ENCODE data around the gene MSX1.
"Not testable (repeated sequence)": the region's sequence is repeated elsewhere in the genome, so short reads cannot be mapped to it uniquely, and the experiment has no call there.

MSX1 gene

GRCh38 chr4:4859325-4859798, at the start of gene MSX1:
MSX1 (plus strand) TSS chr4:4859665; CDS start chr4:4859900, 235 bp downstream.
- DNase-seq (ENCODE audit: low read depth) = peak; percentile 92

GRCh38 chr4:4810092-4810774, 49.2 kb upstream of the MSX1 start:
- DNase-seq (ENCODE audit: low read depth) = no peak

DNA sequence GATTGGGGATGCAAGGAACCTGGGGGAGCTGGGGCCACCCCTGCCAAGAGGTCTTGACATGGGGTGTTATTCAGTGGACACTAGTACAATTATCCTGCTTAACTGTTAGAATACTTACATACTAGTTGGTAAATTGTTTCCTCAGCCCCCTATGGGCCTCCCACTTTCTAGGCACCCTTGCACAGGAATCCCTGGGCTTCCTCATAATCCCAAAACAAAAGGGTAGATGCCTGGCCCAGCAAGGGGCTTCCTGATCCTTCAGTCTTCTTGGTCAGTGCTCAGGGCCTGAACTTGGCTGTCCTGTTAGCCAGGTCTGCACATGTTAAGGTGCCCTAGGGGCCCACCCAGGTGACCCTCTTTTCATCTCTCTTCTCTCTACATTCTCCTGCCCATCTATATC, 48.7 kb upstream of the MSX1 start:
- no peak for DNase-seq (ENCODE audit: low read depth)

GRCh38 chr4:4812145-4812794, 47.2 kb upstream of the MSX1 start:
- no peak for DNase-seq (ENCODE audit: low read depth)

- DNase-seq (ENCODE audit: low read depth) = no peak
Observed at GRCh38 chr4:4818415-4819212, 40.9 kb upstream of the MSX1 start.

DNA sequence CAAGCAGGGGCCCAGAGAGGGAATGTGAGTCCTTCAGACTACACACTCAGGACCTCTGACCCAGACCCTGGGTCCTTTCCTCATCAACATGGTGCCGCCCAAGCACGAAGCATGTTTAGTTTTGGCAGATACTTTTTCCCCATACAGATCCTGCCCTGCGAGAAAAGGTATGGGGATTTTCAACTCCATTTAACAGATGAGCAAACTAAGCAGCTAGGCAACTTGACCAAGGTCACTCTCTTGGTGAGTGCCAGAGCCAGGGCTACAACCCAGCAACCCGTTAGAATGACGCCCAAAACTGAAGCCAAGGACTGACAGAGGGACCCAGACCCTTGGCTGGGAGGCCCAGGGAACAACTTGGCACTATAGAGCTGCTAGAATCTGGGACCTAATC, 40.3 kb upstream of the MSX1 start:
- DNase-seq (ENCODE audit: low read depth) = no peak

- peak; percentile 61 for DNase-seq (ENCODE audit: low read depth)
Observed at GRCh38 chr4:4820261-4820660, 39.2 kb upstream of the MSX1 start.

GRCh38 chr4:4820739-4821138, 38.7 kb upstream of the MSX1 start:
- DNase-seq (ENCODE audit: low read depth) = peak; percentile 3

- no peak for DNase-seq (ENCODE audit: low read depth)
Observed at GRCh38 chr4:4821577-4821976, 37.9 kb upstream of the MSX1 start.

DNA sequence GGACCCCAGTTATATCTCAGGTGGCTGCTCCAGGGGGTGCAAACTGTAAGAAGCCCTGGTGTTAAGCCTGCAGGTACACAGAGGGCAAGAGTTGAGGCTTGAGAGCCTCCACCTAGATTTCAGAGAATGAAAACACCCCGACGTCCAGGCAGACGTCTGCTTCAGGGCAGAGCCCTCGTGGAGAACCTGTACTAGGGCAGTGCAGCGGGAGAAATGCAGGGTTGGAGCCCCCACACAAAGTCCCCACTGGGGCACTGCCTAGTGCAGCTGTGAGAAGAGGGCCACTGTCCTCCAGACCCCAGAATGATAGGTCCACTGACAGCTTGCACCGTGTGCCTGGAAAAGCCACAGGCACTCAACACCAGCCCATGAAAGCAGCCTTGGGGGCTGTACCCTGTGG, 37.2 kb upstream of the MSX1 start:
- DNase-seq (ENCODE audit: low read depth) = not testable (repeated sequence)

GRCh38 chr4:4823621-4824162, 35.8 kb upstream of the MSX1 start:
- no peak for DNase-seq (ENCODE audit: low read depth)

GRCh38 chr4:4824232-4824631, 35.2 kb upstream of the MSX1 start:
- DNase-seq (ENCODE audit: low read depth) = no peak

DNA sequence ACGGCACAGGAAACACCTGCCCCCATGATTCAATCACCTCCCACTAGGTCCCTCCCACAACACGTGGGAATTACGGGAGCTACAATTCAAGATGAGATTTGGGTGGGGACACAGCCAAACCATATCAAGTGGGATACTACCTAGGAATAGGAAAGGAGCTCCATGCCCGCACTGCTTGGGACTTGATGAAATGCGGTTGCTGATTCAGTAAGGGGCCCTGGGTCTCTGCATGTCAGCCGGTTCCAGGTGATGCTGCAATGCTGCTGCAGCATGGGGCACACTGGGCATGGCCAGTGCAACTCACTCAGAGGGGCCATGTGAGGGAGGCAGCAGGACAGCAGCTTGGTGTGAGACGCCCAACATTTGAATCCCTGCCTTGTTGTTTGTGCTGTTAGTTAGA, 34.0 kb upstream of the MSX1 start:
- DNase-seq (ENCODE audit: low read depth) = no peak

GRCh38 chr4:4829837-4830236, 29.6 kb upstream of the MSX1 start:
- DNase-seq (ENCODE audit: low read depth) = no peak

DNA sequence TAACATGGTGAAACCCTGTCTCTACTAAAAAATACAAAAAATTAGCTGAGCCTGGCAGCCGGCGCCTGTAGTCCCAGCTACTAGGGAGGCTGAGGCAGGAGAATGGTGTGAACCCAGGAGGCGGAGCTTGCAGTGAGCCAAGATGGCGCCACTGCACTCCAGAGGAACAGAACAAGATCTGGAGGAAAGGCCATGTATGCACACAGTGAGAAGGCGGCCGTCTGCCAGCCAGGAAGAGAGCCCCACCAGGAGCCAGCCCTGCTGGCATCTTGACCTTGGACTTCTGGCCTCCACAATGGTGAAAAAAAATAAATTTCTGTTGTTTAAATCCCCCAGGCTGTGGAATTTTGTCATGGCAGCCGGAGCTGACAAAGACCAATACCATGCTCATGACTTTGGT, 28.2 kb upstream of the MSX1 start:
- no peak for DNase-seq (ENCODE audit: low read depth)

- no peak for DNase-seq (ENCODE audit: low read depth)
Observed at GRCh38 chr4:4831825-4832224, 27.6 kb upstream of the MSX1 start.

GRCh38 chr4:4836044-4836443, 23.4 kb upstream of the MSX1 start:
- no peak for DNase-seq (ENCODE audit: low read depth)

DNA sequence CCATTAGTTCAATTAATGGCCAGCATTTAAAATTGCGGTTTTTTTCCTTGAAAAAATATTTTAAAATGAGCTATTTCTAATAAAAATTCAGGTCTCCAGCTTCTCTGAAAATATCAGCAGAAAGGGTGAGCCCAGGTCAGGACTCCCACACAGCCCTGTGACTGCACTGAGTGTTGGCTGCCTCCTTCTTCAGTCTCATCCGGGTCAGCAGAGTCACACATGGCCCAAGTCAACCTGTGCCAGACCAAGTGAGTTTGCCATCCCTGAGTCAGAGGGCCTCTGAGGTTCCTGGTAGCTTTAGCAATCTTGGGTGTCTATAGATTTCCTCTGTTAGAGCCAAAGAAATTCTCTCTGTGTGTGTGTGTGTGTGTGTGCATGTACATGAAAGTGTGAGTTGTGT, 22.1 kb upstream of the MSX1 start:
- peak; percentile 46 for DNase-seq (ENCODE audit: low read depth)

DNA sequence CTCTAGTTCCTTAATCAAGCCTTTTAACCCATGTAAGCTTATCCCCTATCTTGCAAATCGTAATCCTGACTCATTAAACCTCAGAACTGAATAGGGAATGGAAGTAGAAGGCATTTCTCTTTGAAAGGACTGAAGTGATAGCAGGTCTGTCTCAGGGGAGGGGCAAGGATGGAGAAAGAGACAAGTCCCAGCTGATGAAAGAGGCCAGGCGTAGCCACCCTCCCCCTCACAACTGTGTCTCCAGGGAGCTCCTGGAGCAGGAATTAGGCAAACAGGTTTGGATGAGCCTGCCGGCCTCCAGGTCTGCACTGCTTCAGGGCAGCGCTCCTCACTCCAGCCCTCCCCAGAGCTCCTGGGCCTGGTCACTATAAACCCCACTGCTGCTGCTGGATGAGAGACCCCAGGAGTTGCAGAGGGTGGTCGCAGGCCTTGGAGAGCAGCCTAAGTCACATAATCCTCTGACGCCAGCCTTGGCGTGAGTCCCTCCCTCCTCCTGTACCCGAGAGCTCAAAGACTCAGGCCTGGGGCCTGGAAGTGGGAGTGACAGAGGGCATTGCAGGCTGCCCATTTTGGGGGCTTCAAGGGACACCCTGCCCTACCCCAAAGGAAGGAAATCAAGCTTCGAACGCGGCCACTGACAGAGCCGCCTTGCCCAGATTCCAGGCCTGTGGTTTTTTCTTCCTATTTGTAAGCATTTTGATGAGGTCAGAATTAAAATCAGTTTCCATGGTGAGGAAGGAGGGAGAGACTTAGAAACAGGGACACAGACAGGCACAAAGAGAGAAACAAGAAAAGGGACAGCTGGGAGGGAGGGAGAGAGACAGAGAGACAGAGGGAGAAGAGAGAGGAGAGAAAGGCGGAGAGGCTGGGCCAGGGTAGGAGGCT, 21.2 kb upstream of the MSX1 start:
- no peak for DNase-seq (ENCODE audit: low read depth)

DNA sequence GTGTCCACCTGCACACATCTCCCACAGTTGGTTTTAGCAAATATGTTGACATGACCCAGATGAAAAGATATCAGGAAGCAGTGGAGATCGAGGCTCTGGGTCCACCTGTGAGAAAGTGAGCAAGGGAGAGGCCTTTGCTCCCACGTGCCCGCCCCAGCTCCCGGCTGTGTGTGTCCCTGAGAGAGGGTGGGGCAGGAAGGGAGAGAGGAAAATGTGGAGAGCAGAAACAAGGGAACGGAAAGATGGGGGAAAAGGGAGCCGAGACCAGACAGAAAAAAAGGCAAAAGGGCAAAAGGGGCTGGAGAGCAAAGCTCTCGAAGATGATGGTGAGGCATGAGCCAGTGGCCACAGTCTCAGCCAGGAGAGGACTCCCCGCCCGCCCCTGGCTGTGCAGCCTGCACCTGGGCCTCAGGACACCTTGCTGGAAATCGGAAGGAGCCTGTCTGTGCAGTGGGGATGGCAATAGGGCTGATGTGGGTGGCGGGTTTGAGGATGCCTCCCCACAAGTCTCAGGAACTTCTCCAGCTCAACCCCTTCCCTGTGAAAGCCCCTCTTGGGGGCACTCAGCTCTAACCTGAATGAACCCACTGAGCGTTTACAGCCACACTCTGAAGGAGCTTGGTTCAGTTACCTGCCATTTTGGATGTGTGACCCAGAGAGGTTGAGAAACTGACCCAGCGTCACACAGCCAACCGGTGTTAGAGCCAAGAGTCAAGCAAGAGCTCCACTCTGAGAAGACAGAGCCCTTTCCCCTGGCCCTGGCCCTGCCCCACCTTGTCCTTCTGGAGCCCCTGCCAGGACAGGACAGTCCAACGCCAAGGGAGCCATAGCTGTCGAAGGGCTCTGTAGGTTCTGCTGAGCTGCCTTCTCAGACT, 20.3 kb upstream of the MSX1 start:
- no peak for DNase-seq (ENCODE audit: low read depth)

- DNase-seq (ENCODE audit: low read depth) = no peak
Observed at GRCh38 chr4:4840351-4840750, 19.1 kb upstream of the MSX1 start.

Measured in fibroblast of gingiva (primary cell).